SK-MEL-5 (cell line): ENCODE data around the gene KIAA1755. TPM values are rescaled to one million over a fixed set of nuclear protein-coding genes. Genes with fewer than 3 reads are reported as not detected.

Experiments used
- DNase-seq: peaks from one replicate; pipeline ENCODE4 v3.0.0-alpha.2; 2016; ENCODE audit warnings: low read depth, low spot score
- in situ Hi-C: cut with HindIII; loops from 2 replicates; pipeline ENCODE4 v1.10.0; 2016; ENCODE audit warnings: low sequenced_read_pairs, high pct_unique_total_duplicates, low pct_unique_long_range_greater_than_20kb
- polyA plus RNA-seq, 2 experiments: library from polyadenylated mRNA; depleted of rRNA; stranded (reverse); fragments of >200 nt; gene quantifications; 2 replicates each; pipeline ENCODE4 v1.2.3, GENCODE V29; 2015
- total RNA-seq: library from RNA; depleted of rRNA; stranded (reverse); fragments of >200 nt; shearing (Covaris generic); gene quantifications from 2 replicates; pipeline ENCODE4 v1.2.3, GENCODE V29; 2014; rRNA removed

KIAA1755 gene
- not detected in 2 replicates for total RNA-seq
- polyA plus RNA-seq (2015; cell fraction: cytosol; rRNA removed), result not detected in 2 replicates
- 0.16 TPM in 1 of 2 replicates, not detected in the other for polyA plus RNA-seq (2015; cell fraction: nucleus; rRNA removed)

GRCh38 chr20:38260378-38261053 lies at the start of gene KIAA1755:
Gene KIAA1755, minus strand, starts transcription at chr20:38260735. Its CDS starts 235 bp downstream, at chr20:38260500.
- in situ Hi-C loops, result no loop called here
- no peak for DNase-seq

GRCh38 chr20:38308447-38308846 lies 47.9 kb upstream of the KIAA1755 start:
- DNase-seq, result no peak
- in situ Hi-C loops, result no loop called here

GRCh38 chr20:38308047-38308438 lies 47.5 kb upstream of the KIAA1755 start:
- DNase-seq, result no peak
- in situ Hi-C loops, result no loop called here

- no peak for DNase-seq
- in situ Hi-C loops, result no loop called here
Measured at GRCh38 chr20:38307371-38308046, 47.0 kb upstream of the KIAA1755 start.

GRCh38 chr20:38306379-38306778 lies 45.8 kb upstream of the KIAA1755 start:
- DNase-seq, result no peak
- in situ Hi-C loops, result no loop called here

GRCh38 chr20:38305541-38305940 lies 45.0 kb upstream of the KIAA1755 start:
- DNase-seq, result no peak
- in situ Hi-C loops, result no loop called here

- in situ Hi-C loops, result no loop called here
- DNase-seq, result peak; percentile 61
Measured at GRCh38 chr20:38304845-38305447, 44.4 kb upstream of the KIAA1755 start.

GRCh38 chr20:38303908-38304379 lies 43.4 kb upstream of the KIAA1755 start, which contains the start of gene BPI:
Gene BPI, plus strand, starts transcription at chr20:38304156. Its CDS starts 68 bp downstream, at chr20:38304224.
- in situ Hi-C loops, result no loop called here
- DNase-seq, result no peak

- DNase-seq, result no peak
- in situ Hi-C loops, result no loop called here
Measured at GRCh38 chr20:38302786-38303185, 42.3 kb upstream of the KIAA1755 start.

- no peak for DNase-seq
- in situ Hi-C loops, result no loop called here
Measured at GRCh38 chr20:38301309-38301708, 40.8 kb upstream of the KIAA1755 start.

GRCh38 chr20:38300438-38300837 lies 39.9 kb upstream of the KIAA1755 start:
- DNase-seq, result no peak
- in situ Hi-C loops, result no loop called here

- no peak for DNase-seq
- in situ Hi-C loops, result no loop called here
Measured at GRCh38 chr20:38299963-38300362, 39.4 kb upstream of the KIAA1755 start.

GRCh38 chr20:38298768-38299288 lies 38.3 kb upstream of the KIAA1755 start:
- in situ Hi-C loops, result no loop called here
- DNase-seq, result no peak

- in situ Hi-C loops, result no loop called here
Measured at GRCh38 chr20:38297916-38298674, 37.6 kb upstream of the KIAA1755 start.

GRCh38 chr20:38296433-38296832 lies 35.9 kb upstream of the KIAA1755 start:
- DNase-seq, result no peak
- in situ Hi-C loops, result no loop called here

More at GRCh38 chr20:38297916-38298674, 37.6 kb upstream of the KIAA1755 start:
- DNase-seq, result no peak

- in situ Hi-C loops, result no loop called here
- DNase-seq, result no peak
Measured at GRCh38 chr20:38295811-38296210, 35.3 kb upstream of the KIAA1755 start.

- in situ Hi-C loops, result no loop called here
- DNase-seq, result no peak
Measured at GRCh38 chr20:38294076-38294591, 33.6 kb upstream of the KIAA1755 start.
